Peyer's patch (tissue), 4 donors: ENCODE results near the gene NCR3LG1.

Source experiments
- POLR2A ChIP-seq, 2 donors: fragments of 450-650 bp; IDR thresholded peaks; one replicate each; pipeline ENCODE4 v1.5.1; 2017; ENCODE audit warnings: antibody characterized with exemption in 2 of 2, mild to moderate bottlenecking in 2 of 2, moderate library complexity in 2 of 2
- TF ChIP-seq, protein P1 (sequence below), 6 experiments: fragments of 450-650 bp in 4 of 6; fragments of 200-600 bp in 2 of 6; sonication (generic) in 1 of 6; IDR thresholded peaks; one replicate each; pipeline ENCODE4 v1.5.1; 2017 to 2019; ENCODE audit warnings: antibody characterized with exemption in 6 of 6, mild to moderate bottlenecking in 3 of 6, moderate library complexity in 1 of 6

DNA sequence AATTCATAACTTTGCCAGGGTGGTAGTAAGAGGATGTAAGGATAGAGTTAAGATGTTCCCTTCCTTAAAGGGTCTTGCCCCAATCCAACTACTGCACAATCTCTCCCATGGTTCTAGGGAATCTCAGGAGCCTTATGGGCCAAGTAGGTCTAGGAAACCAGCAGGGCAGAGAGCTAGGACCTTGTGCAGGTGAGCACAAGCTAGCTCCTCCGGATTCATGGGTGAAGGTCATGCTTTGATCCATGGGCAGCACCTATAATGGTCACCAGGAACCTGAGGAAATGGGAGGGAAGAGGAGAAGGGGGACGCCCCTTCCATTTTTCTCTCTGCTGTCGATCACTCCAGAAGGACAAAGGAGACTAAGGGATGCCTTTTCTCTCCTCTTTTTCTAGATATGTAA is 20.0 kb downstream of the NCR3LG1 start:
- TF ChIP-seq POLR2A (IDR thresholded peaks at IDR 0.05), result no peak
- TF ChIP-seq, protein P1, sequence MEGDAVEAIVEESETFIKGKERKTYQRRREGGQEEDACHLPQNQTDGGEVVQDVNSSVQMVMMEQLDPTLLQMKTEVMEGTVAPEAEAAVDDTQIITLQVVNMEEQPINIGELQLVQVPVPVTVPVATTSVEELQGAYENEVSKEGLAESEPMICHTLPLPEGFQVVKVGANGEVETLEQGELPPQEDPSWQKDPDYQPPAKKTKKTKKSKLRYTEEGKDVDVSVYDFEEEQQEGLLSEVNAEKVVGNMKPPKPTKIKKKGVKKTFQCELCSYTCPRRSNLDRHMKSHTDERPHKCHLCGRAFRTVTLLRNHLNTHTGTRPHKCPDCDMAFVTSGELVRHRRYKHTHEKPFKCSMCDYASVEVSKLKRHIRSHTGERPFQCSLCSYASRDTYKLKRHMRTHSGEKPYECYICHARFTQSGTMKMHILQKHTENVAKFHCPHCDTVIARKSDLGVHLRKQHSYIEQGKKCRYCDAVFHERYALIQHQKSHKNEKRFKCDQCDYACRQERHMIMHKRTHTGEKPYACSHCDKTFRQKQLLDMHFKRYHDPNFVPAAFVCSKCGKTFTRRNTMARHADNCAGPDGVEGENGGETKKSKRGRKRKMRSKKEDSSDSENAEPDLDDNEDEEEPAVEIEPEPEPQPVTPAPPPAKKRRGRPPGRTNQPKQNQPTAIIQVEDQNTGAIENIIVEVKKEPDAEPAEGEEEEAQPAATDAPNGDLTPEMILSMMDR (IDR thresholded peaks at IDR 0.05), result no peak
